ENCODE measurements around the gene ZFHX3. TPM values are rescaled to one million over a fixed set of nuclear protein-coding genes. Genes with fewer than 3 reads are reported as not detected.

The ZFHX3 gene
- total RNA-seq, 1 experiment from 2014 or later, result 1.5 TPM

GRCh38 chr16:72960101-72960500 lies 87.8 kb downstream of the ZFHX3 start:
- no peak overlapping the region for H4K5ac ChIP-seq (ENCODE audit: insufficient read length, low read depth, low read length)
- DNase-seq, result no peak
- Mint-ChIP-seq H3K27me3 (ENCODE audit: low read depth) (peaks cover 20% of the 10 kb centered on the region), H3K9me3 (no peaks in the 10 kb centered on the region), H3K4me1 (peaks cover 5 to 13% of the 10 kb centered on the region in 2 experiments; a peak in 2 of 4 replicates), H3K27ac (no peak overlapping the region; a peak in 1 of 7 replicates), H3K4me3 (no peak overlapping the region), H3K36me3 (ENCODE audit: insufficient read depth in 1 of 3, low read depth in 3 of 3) (no peaks in the 10 kb centered on the region; a peak in 1 of 7 replicates)
- H3K56ac ChIP-seq (ENCODE audit: insufficient read length, low read depth, low read length), result no peak overlapping the region
- H2BK5ac ChIP-seq (ENCODE audit: insufficient read length, low read length), result no peak overlapping the region
- no peak overlapping the region for H3K9ac ChIP-seq (ENCODE audit: extremely low read depth, insufficient read length, low read length)
- H3K18ac ChIP-seq (ENCODE audit: insufficient read length, low read depth, low read length), result no peak overlapping the region
- H2BK15ac ChIP-seq (ENCODE audit: low read depth, low read length), result no peak overlapping the region
- no peak overlapping the region for H3K27ac ChIP-seq (ENCODE audit: insufficient read length, low read depth, low read length)
- WGBS (ENCODE audit: extremely low coverage, insufficient read length, low lambda C conversion rate), result no CpG with 5 or more reads among the region's 20 CpGs
- no peaks in the 10 kb centered on the region; the same call in 1 of the 2 replicates for H3K27me3 ChIP-seq (ENCODE audit: insufficient read depth, low read length)
- no peak overlapping the region for H4K91ac ChIP-seq (ENCODE audit: insufficient read length, low read depth, low read length)
- no peak overlapping the region for H3K4me2 ChIP-seq (ENCODE audit: insufficient read depth, insufficient read length, low read length)
- H2BK120ac ChIP-seq (ENCODE audit: low read depth, low read length, poor library complexity, severe bottlenecking), result no peak overlapping the region
- no peaks in the 10 kb centered on the region for H3K79me1 ChIP-seq (ENCODE audit: insufficient read depth, low read depth, low read length, poor library complexity, severe bottlenecking)
- no peak overlapping the region for H2AK5ac ChIP-seq (ENCODE audit: insufficient read length, low read length)
- no peak overlapping the region for H2BK12ac ChIP-seq (ENCODE audit: insufficient read length, low read depth, low read length)
- no peaks in the 10 kb centered on the region for H3K4me1 ChIP-seq (ENCODE audit: insufficient read depth, low read length)
- H3K14ac ChIP-seq (ENCODE audit: insufficient read depth, low read length), result no peak overlapping the region
- H3K4ac ChIP-seq (ENCODE audit: low read depth, low read length), result no peak overlapping the region
- H4K8ac ChIP-seq (replicated peaks; ENCODE audit: insufficient read length, low read depth, low read length), result no peak overlapping the region
- TF ChIP-seq CTCF (conservative IDR thresholded peaks at IDR 0.05), result no peak
- no peak overlapping the region for H3K23ac ChIP-seq (ENCODE audit: insufficient read length, low read depth, low read length)
- H3K23me2 ChIP-seq (ENCODE audit: insufficient read length, low read depth, low read length, poor library complexity, severe bottlenecking), result no peaks in the 10 kb centered on the region
- H4K20me1 ChIP-seq (ENCODE audit: control insufficient read depth, insufficient read depth, insufficient read length), result no peaks in the 10 kb centered on the region
- H3K9me3 ChIP-seq (ENCODE audit: control insufficient read depth, low read depth, low read length), result no peaks in the 10 kb centered on the region
- H2AFZ ChIP-seq (ENCODE audit: low read length), result no peak overlapping the region
- H3T11ph ChIP-seq (ENCODE audit: low read length), result no peak overlapping the region
- no peak overlapping the region for H2BK20ac ChIP-seq (ENCODE audit: low read depth, low read length, poor library complexity, severe bottlenecking)
- H3K79me2 ChIP-seq (ENCODE audit: insufficient read depth, low read length), result no peaks in the 10 kb centered on the region

Data from H9 (cell line).